ENCODE data around the gene ASPA. TPM values are rescaled to one million over a fixed set of nuclear protein-coding genes. Genes with fewer than 3 reads are reported as not detected.

Gene ASPA
- total and polyA plus RNA-seq, 2 donors from 2014 or later, result 5.1 to 24.2 TPM

DNA sequence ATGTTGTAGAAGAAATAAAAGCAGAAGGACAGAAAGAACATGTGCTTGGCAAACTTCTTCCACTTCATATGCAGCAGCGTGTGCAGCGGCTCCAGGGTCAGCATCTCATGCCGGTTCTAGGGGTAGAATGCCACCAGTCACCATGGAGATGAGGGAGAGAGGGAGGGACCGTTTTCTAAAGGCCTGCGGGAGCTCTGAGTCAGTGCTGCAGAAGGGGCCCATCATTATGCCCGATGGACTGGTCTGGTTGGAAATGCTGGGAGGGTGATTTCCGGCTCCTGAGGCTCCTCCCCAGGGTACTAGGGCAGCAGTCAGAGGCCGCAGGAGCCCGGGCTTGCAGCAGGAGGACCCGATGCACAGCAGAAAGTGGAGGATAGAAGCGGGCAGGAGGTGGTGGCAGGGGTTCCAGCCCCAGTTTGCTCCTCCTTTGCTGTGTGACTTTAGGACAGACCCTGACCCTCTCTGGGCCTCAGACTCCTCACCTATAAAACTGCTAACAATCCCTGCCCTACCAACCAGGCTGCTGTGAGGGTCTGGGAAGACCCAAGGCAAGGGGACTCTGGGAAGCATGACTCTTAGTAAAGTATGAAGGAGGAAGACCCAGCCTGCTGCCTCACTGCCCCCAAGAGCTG is 53.2 kb downstream of the ASPA start:
- intact Hi-C loops (cut with DNase I), result no loop called here
- Histone ChIP-seq H3K9ac (ENCODE audit: low read length in 3 of 3) (no peak overlapping the region), H3K36me3 (ENCODE audit: control insufficient read depth in 2 of 3, insufficient read depth in 3 of 3, low read length in 3 of 3) (no peaks in the 10 kb centered on the region), H3K27ac (ENCODE audit: low read depth in 2 of 2, low read length in 2 of 2) (no peak overlapping the region), H3K27me3 (ENCODE audit: control insufficient read depth, insufficient read depth, low read length) (no peaks in the 10 kb centered on the region), H3K4me3 (ENCODE audit: low read length in 3 of 3) (no peak overlapping the region), H3K4me1 (ENCODE audit: control insufficient read depth in 2 of 3, insufficient read depth in 2 of 3, low read depth in 1 of 3, low read length in 3 of 3) (no peaks in the 10 kb centered on the region), H3K9me3 (ENCODE audit: control insufficient read depth in 2 of 3, insufficient read depth in 1 of 3, low read length in 3 of 3) (no peaks in the 10 kb centered on the region)
- FAIRE-seq, result no peak
- no peak for TF ChIP-seq CTCF (IDR thresholded peaks at IDR 0.05; ENCODE audit: borderline replicate concordance, extremely low read depth, insufficient read depth)
- peak in 1 of 5 donors; percentile 39 for DNase-seq

GRCh38 chr17:3529817-3530741 is 54.3 kb downstream of the ASPA start:
- H3K27ac ChIP-seq (ENCODE audit: low read depth in 2 of 2, low read length in 2 of 2), result no peak overlapping the region
- intact Hi-C loops (cut with DNase I), result no loop called here
- FAIRE-seq (no peak), DNase-seq (peak in 3 of 5 donors; percentile 16 to 79 (median 24))
- TF ChIP-seq CTCF (IDR thresholded peaks at IDR 0.05; ENCODE audit: borderline replicate concordance, extremely low read depth, insufficient read depth), result no peak
- H3K9ac ChIP-seq (ENCODE audit: low read length in 3 of 3), result no peak overlapping the region
- no peaks in the 10 kb centered on the region for H3K4me1 ChIP-seq (ENCODE audit: control insufficient read depth in 2 of 3, insufficient read depth in 2 of 3, low read depth in 1 of 3, low read length in 3 of 3)
- no peak overlapping the region for H3K4me3 ChIP-seq (ENCODE audit: low read length in 3 of 3)
- H3K36me3 ChIP-seq (ENCODE audit: control insufficient read depth in 2 of 3, insufficient read depth in 3 of 3, low read length in 3 of 3), result no peaks in the 10 kb centered on the region
- no peaks in the 10 kb centered on the region for H3K27me3 ChIP-seq (ENCODE audit: control insufficient read depth, insufficient read depth, low read length)
- H3K9me3 ChIP-seq (ENCODE audit: control insufficient read depth in 2 of 3, insufficient read depth in 1 of 3, low read length in 3 of 3), result no peaks in the 10 kb centered on the region

DNA sequence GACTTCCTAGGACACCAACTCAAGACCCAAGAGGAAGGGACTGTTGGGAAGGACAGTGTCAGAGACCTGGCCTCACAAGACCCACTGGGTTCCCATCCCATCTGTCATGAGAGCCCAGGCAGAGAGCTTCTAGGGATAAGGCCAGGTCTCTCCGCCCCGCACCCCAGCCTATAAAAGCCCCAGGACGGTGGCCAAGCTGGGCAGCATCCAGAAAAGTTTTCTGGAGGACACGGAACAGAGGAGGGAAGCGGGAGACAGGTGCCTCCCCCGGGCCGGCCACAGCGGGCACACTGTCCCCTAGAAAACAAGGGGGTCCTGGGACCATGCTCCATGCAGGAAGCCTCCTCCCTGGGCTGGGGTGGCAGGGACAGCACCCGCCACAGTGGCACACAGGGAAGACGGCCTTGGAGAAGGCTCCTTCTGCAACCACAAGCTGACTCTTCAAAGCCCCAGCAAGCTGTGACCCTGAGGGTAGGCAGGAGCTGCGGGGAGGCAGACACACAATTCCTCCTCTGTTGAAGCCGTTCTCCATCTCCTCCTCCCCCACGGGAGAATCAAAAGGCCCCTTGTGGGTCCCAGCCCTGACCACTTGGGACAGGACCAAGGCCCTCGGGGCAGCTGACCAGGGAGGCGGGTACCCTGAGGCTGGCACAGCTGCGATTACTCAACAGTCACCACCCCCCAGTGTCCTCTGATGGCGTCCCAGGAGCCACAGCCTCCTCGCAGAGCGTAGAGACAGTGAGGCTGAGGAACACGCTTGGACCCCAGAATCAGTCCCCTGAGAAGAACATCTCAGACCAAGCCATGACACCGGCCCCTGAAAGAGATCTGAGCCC is 55.7 kb downstream of the ASPA start:
- no peak for FAIRE-seq
- no peak overlapping the region for H3K9ac ChIP-seq (ENCODE audit: low read length in 3 of 3)
- TF ChIP-seq CTCF (IDR thresholded peaks at IDR 0.05; ENCODE audit: borderline replicate concordance, extremely low read depth, insufficient read depth), result no peak
- no peak overlapping the region for H3K4me3 ChIP-seq (ENCODE audit: low read length in 3 of 3)
- peak in 1 of 5 donors; percentile 48 for DNase-seq
- no peaks in the 10 kb centered on the region for H3K9me3 ChIP-seq (ENCODE audit: control insufficient read depth in 2 of 3, insufficient read depth in 1 of 3, low read length in 3 of 3)
- no peaks in the 10 kb centered on the region for H3K27me3 ChIP-seq (ENCODE audit: control insufficient read depth, insufficient read depth, low read length)
- intact Hi-C loops (cut with DNase I), result no loop called here
- H3K36me3 ChIP-seq (ENCODE audit: control insufficient read depth in 2 of 3, insufficient read depth in 3 of 3, low read length in 3 of 3), result no peaks in the 10 kb centered on the region
- no peak overlapping the region for H3K27ac ChIP-seq (ENCODE audit: low read depth in 2 of 2, low read length in 2 of 2)
- no peaks in the 10 kb centered on the region for H3K4me1 ChIP-seq (ENCODE audit: control insufficient read depth in 2 of 3, insufficient read depth in 2 of 3, low read depth in 1 of 3, low read length in 3 of 3)

Data from kidney (tissue), 14 donors.